Measurements from ENCODE around the gene RGS10. TPM values are rescaled to one million over a fixed set of nuclear protein-coding genes. Genes with fewer than 3 reads are reported as not detected.

The RGS10 gene
- total and polyA plus RNA-seq, 10 of the 15 experiments (the other 5 are each of a cell fraction or from before 2014, with no cell fraction given) = 72.8 to 193 (median 127) TPM

GRCh38 chr10:119549247-119549999, 6.9 kb upstream of the RGS10 start:
- no peak for FAIRE-seq
- no peak for ATAC-seq
- Histone ChIP-seq H3K9ac (ENCODE audit: control insufficient read depth, insufficient read depth, low read length) (no peak overlapping the region), H3K27me3 (replicated peaks in 1 of 2; ENCODE audit: control insufficient read depth in 2 of 2, insufficient read depth in 2 of 2, low read length in 1 of 2) (no peaks in the 10 kb centered on the region), H3K9me3 (replicated peaks; ENCODE audit: control insufficient read depth, insufficient read depth, low read length) (no peaks in the 10 kb centered on the region), H2AFZ (ENCODE audit: control insufficient read depth, low read depth, low read length) (no peak overlapping the region), H3K4me1 (ENCODE audit: control insufficient read depth, insufficient read depth, low read length) (no peaks in the 10 kb centered on the region), H3K36me3 (ENCODE audit: control insufficient read depth in 2 of 2, insufficient read depth in 2 of 2, low read length in 1 of 2) (no peaks in the 10 kb centered on the region), H3K79me2 (ENCODE audit: control insufficient read depth, insufficient read depth, low read length) (no peaks in the 10 kb centered on the region), H3K4me2 (ENCODE audit: control insufficient read depth, insufficient read depth) (no peak overlapping the region), H4K20me1 (ENCODE audit: control insufficient read depth, insufficient read depth) (no peaks in the 10 kb centered on the region), H3K27ac (ENCODE audit: control insufficient read depth, insufficient read depth) (no peak overlapping the region), H3K4me3 (no peak overlapping the region)
- no TSS peak for BruUV-seq (replicated peaks)
- 21% methylated on average over 2 of the region's 2 CpGs for WGBS (ENCODE audit: insufficient coverage, insufficient replicate concordance, low lambda C conversion rate, missing lambda C conversion rate)
- DNase-seq (ENCODE audit: low read depth, low spot score) = no peak
- ChIA-PET CTCF (interaction anchor here (1.6 to 1.7 kb wide), 2 partner anchors 53 to 349 kb away, joined by 5 to 6 read pairs; no protein-coding TSS in a partner anchor), SMC1A (ENCODE audit: uncharacterized antibody, unreplicated experiment) (interaction anchor here (0.6 to 1.6 kb wide), 3 partner anchors 20 to 1271 kb away, joined by 3 to 6 read pairs (median 4); no protein-coding TSS in a partner anchor), POLR2A (no interaction called here), RAD21 (ENCODE audit: unreplicated experiment) (no interaction called here)
- TF ChIP-seq KDM1A (IDR thresholded peaks at IDR 0.05; ENCODE audit: borderline replicate concordance) = no peak
- intact Hi-C loops (cut with micrococcal nuclease; ENCODE audit: unreplicated experiment) (no loop called here), in situ Hi-C loops (cut with MboI) (no loop called here)

- DNase-seq (ENCODE audit: low read depth, low spot score) (no peak), ATAC-seq (no peak), FAIRE-seq (no peak)
- Histone ChIP-seq H4K20me1 (ENCODE audit: control insufficient read depth, insufficient read depth) (no peaks in the 10 kb centered on the region), H3K4me1 (ENCODE audit: control insufficient read depth, insufficient read depth, low read length) (no peaks in the 10 kb centered on the region), H2AFZ (ENCODE audit: control insufficient read depth, low read depth, low read length) (no peak overlapping the region), H3K9me3 (replicated peaks; ENCODE audit: control insufficient read depth, insufficient read depth, low read length) (no peaks in the 10 kb centered on the region), H3K4me2 (ENCODE audit: control insufficient read depth, insufficient read depth) (no peak overlapping the region), H3K36me3 (ENCODE audit: control insufficient read depth in 2 of 2, insufficient read depth in 2 of 2, low read length in 1 of 2) (no peaks in the 10 kb centered on the region), H3K4me3 (no peak overlapping the region), H3K27me3 (replicated peaks in 1 of 2; ENCODE audit: control insufficient read depth in 2 of 2, insufficient read depth in 2 of 2, low read length in 1 of 2) (no peaks in the 10 kb centered on the region), H3K27ac (ENCODE audit: control insufficient read depth, insufficient read depth) (no peak overlapping the region), H3K9ac (ENCODE audit: control insufficient read depth, insufficient read depth, low read length) (no peak overlapping the region), H3K79me2 (ENCODE audit: control insufficient read depth, insufficient read depth, low read length) (peaks cover 14% of the 10 kb centered on the region)
- ChIA-PET CTCF (interaction anchor here (0.5 to 1.5 kb wide), 6 partner anchors 29 to 347 kb away, joined by 3 to 5 read pairs (median 3); no protein-coding TSS in a partner anchor), POLR2A (interaction anchor here (0.6 kb wide), 1 partner anchor 37 kb away, joined by 4 read pairs; no protein-coding TSS in a partner anchor), RAD21 (ENCODE audit: unreplicated experiment) (interaction anchor here (0.6 kb wide), 1 partner anchor 183 kb away, joined by 3 read pairs; no protein-coding TSS in a partner anchor), SMC1A (ENCODE audit: uncharacterized antibody, unreplicated experiment) (interaction anchor here (1.5 kb wide), 1 partner anchor 347 kb away, joined by 4 read pairs; no protein-coding TSS in a partner anchor)
- intact Hi-C loops (cut with micrococcal nuclease; ENCODE audit: unreplicated experiment) = no loop called here
- WGBS (ENCODE audit: insufficient coverage, insufficient replicate concordance, low lambda C conversion rate, missing lambda C conversion rate) = 47% methylated on average over 3 of the region's 3 CpGs
- no peak for TF ChIP-seq CHD4 (IDR thresholded peaks at IDR 0.05)
- in situ Hi-C loops (cut with MboI) = no loop called here
- no TSS peak for BruUV-seq (replicated peaks)
These were observed 3.5 kb upstream of the RGS10 start for GRCh38 chr10:119546009-119546408.
